ENCODE results near the gene PPDPF.

GRCh38 chr20:63553933-63554290 lies 33.3 kb downstream of the PPDPF start, which contains the start of gene FNDC11:
- TF ChIP-seq, protein P1, sequence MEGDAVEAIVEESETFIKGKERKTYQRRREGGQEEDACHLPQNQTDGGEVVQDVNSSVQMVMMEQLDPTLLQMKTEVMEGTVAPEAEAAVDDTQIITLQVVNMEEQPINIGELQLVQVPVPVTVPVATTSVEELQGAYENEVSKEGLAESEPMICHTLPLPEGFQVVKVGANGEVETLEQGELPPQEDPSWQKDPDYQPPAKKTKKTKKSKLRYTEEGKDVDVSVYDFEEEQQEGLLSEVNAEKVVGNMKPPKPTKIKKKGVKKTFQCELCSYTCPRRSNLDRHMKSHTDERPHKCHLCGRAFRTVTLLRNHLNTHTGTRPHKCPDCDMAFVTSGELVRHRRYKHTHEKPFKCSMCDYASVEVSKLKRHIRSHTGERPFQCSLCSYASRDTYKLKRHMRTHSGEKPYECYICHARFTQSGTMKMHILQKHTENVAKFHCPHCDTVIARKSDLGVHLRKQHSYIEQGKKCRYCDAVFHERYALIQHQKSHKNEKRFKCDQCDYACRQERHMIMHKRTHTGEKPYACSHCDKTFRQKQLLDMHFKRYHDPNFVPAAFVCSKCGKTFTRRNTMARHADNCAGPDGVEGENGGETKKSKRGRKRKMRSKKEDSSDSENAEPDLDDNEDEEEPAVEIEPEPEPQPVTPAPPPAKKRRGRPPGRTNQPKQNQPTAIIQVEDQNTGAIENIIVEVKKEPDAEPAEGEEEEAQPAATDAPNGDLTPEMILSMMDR (optimal IDR thresholded peaks at IDR 0.05 in 1 of 3, IDR thresholded peaks at IDR 0.05 in 1 of 3, conservative IDR thresholded peaks at IDR 0.05 in 1 of 3; ENCODE audit: extremely low read depth in 1 of 3, insufficient read depth in 2 of 3, low read length in 3 of 3), result no peak
- TF ChIP-seq EZH2 (IDR thresholded peaks at IDR 0.05; ENCODE audit: low read length), result no peak
